Measurements from ENCODE around the gene DAPL1.

DAPL1 gene

DNA sequence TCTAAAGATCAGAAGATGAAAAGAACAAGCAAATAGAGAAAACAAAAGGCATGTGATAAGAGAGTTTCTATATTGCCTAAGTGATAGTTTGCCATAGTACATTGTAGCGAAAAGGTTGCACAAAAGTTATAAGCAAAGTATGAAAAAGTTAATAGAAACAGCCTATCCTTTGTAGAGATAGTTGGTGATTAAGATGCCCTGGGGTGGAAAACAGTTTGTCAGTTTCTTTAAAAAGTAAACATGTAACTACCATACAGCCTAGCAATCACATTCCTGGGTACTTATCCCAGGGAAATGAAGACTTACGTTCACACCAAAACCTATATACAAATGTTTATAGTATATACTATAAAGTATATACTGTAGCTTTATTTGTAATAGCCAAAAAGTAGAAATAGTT is 16.9 kb upstream of the DAPL1 start:
- DNase-seq, result no peak

DNA sequence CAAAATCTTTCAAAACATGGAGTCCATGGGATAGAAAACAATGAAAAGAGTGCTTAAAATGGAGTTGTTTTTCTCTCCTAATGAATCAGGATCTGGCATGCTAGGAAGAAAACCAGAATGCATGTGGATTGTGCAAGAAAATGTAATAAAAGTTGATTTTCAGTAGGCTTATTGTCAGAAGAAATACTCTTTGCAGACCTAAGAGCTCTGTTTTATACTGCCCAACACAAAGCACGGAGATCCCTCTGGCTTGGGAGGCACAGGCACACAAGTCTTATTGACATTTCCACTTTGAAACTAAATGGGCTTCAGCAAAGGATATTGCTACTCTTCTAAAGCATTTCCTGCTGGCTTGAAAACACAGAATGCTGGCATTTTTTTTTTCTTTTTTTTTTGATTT is 15.5 kb upstream of the DAPL1 start:
- no peak for DNase-seq

DNA sequence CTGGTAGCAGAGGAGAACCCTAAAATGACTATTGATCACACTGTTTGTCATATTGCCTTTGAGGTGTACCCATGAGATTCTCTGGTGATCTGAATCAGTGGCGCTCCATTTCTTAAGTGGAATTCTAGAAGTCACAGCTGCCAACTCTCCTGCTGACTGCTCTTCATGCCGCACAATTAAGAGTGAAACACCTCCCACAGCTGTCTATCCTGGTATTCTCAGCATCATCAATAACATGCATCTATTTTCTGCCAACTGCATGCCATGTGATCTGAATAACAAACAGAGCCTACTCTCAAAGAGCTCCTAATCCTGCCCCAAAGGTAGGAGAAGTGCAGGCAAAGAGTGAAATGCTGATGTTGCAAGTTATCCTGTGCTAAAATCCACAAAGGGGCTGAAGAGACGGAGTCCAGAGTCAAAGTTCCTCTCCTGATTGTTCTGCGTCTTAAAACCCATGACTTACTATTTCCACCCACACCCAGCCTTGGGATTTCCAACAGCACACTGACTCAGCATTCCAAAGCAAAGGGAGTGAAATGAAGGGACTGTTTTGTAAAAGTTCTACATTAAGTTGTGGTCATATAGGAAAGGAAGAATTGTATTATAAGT is 13.7 kb upstream of the DAPL1 start:
- no peak for DNase-seq

DNA sequence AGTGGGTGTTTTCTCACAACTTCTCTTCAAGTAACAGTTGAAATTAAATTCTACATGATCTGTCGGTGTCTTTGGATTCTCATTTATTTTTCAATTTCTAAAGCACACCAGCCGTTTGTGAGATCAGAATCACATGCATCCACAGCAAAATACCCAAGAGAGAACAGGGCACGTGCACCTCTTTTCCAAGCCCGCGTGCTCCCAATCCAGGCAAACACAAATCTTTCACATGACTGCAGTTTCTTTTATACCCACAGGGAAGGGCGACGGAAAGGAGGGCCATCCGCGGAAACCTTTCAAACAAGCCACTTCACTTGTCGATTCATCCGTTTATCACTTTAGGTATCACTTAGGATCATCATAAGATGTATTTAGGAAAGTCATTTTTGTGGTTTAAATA is 13.0 kb upstream of the DAPL1 start:
- no peak for DNase-seq

DNA sequence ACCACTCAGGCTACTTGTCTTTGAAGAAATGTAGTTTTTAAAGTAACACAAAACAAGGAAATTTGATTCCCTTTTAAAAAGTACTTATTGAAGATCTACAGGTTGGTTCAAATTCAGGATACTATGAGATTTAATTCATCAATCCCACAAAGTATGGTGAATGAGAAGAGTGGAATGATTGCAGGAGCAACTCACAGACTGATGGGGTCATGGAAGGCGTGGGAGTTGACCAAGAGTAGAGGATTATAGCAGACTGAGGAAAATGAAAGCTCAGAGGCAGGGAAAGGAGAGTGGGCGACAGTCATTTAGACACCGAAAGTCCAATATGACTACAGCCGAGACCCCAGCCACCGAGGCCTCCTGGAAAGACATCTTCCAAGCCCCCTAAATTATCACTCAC is 12.5 kb upstream of the DAPL1 start:
- DNase-seq, result no peak

DNA sequence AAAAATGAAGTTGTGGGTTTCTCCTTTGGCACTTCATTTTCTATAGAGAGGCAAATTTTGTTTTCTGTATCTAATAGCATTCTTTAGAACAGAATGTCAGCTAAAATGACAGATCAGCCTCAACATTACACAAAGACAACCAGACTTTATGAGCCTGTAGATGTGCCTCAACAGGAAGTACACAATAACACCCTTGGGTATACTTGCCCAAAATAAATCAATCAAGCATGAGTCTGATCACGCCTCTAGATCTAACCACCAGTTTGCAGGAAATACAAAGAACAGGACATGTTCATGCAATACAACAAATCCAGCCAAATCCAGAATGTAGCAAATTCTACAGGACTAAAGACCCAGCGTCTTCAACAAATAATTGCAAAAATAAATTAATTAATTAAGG is 11.2 kb upstream of the DAPL1 start:
- no peak for DNase-seq

DNA sequence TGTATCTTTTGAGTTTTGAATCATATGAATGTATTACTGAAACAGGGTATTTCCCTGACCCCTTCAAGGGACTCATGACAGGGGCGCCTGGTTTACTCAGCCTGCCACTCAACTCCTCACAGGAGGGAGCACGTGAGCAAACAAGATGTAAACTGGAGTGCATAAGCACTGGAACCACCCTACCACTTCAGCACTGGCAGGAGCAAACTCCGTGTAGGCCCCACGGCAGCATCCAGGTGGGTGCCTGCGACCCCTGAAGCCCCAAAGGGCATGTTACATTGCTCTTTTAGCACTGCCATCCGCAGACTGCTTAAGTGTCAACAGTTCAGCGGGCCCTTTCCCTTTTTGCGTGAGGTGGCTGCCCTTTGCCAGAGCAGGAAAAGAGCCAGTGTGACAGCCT is 8.2 kb upstream of the DAPL1 start:
- DNase-seq, result no peak

DNA sequence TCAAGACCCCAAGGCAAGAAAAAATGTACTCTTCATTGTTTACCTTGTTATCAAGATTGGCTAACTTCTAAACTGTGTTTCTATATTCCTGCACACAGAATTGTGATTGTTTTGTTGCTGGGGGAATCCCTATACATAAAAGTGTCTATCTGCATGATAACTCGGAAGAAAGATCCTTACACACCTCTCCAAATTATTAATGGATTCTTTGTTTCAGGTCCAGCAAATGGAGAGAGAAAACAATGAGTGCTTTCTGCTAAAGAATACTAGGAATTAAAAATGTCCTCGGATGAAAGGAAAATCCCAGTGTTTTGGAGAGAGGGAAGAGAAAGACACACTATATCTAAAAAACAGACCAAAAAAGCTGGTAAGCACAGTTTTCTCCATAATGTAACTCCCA is 6.2 kb upstream of the DAPL1 start:
- DNase-seq, result no peak

DNA sequence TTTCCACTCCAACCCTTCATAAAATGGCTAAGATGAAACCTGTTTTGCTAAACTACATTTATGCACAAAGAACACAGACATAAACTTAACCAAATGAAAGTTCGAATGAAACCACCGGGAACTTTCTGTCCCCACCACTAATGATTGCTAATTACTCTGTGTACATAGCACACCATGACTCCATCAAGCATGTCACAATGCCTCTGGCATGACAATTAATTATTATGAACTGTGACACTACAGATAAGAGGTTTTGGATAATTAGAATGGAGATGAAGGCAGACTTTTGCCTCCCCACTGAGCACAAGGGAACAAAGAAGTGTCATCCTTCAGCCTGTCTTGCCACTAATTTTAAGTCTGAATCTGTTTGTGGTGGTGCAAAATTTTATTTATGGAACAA is 1.5 kb downstream of the DAPL1 start:
- no peak for DNase-seq

DNA sequence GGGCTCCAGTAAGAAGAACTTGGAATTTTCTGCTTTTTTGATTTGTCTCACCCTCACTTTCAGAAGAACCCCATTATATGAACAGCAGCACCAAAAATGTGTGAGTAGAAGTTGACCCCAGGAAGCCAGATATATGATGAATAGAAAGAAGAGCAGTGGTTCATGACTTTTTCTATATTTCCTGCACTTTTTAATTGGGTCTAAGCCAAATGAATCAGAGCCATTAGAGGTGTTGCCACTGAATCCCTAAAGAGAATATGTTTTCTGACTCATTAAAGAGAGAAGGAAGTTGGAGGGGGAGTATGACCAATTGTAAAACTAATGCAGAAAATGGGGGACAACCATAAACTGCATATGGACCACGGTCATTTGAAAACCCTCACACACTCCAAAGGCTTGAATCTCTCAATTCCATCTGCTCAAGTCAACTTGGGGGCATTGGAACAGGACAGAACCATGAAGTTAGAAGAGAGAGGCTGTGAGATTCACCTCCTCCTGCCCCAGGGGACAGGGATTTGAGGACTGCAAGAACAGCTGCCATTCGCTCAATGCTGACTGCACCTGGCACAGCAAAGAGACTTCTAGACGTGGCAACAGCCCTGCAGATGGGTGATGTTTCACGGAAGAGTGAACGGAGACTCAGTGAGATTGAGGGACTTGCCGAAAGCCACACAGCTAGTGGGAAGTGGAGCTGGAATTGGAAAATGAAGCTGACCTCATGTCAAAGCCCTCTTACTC is 3.0 kb downstream of the DAPL1 start:
- no peak for DNase-seq

DNA sequence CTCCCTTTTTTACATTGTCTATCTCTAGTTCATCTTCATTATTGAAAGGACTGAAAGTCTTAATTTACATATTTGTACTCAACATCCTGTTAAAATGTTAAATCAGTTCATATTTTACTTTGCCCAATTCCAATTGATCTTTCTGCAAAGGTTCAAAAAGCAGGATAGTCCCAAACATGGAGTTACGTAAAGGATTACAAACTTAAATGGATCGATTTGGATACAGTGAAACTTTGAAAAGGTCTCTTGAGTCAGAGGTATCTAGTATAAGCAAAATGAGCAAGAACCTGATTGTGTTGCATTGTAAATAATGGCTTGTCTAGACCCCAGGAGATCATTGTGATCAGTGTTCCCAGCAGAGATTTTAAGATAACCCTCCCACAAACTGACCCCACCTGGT is 4.1 kb downstream of the DAPL1 start:
- DNase-seq, result no peak

DNA sequence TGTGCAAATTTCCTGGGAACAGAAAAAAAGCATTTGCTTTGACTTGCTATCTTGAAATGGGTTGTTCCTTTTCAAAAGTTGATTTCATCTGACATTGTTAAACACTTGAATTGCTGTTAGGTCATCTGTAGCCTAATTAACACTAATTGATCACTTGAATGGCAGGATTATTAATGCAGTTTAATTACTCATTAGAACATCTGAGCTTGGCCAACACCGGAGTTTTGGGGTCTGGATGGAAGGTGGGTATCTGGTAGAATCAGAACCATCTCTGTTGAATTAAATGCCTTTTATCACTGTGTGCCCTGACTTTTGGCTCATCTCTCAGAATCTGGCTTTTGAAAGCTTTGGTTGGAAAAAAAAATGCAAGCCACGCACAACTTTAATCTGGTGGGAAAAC is 8.4 kb downstream of the DAPL1 start:
- DNase-seq, result no peak

DNA sequence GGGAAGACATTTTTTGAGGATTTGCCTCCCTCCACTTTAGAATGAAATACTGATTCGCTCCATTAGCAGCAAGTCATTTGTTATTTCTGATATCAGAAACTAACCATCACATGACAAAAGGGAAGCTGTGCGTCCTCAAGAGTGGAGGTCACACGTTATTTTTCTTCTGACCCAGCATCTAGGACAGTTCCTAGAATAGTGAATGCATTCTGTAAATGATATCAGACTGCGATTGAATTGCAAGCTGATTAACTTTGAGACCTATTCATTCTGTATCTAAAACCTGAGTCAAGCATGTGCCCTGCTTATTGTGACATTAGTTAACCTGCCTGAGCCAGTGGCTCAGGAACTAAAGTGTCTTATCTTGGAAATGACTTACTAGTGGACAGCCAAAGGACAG is 10.1 kb downstream of the DAPL1 start:
- DNase-seq, result no peak

DNA sequence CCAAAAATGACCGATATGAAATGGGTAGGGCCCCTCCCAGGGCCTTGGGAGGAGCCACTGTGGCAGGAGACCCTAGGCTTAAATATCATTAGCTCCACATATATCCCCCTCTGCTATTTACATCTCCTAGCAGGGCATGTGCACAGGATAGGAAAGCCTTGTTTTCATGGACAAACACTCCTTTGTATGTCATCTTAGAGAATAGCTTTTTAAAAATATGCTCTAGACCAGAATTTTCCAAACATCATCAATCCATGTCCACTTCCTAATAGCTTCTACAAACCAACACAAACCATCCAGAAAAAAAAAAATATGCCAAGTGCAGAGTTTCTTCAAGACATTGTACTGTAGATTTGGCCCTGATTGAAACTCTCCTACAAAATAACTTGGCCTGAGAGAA is 10.8 kb downstream of the DAPL1 start:
- DNase-seq, result no peak

DNA sequence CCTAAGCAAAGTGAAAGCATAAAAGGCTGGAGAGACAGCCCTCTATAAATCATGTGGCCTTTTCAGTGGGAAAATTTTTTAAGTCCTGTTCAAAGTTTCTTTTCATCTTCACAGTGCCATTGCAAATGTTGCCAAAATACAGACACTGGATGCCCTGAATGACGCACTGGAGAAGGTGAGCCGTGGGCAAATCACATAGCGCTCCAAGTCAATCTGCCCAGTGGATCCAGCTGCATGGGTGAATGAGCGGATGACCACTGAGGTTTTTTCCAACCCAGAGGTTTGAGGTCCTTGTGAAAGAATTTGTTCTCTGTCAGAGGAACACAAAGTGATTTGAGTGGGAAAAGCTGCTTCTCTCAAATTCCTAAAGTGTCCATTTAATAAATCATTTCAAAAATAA is 11.8 kb downstream of the DAPL1 start:
- no peak for DNase-seq

DNA sequence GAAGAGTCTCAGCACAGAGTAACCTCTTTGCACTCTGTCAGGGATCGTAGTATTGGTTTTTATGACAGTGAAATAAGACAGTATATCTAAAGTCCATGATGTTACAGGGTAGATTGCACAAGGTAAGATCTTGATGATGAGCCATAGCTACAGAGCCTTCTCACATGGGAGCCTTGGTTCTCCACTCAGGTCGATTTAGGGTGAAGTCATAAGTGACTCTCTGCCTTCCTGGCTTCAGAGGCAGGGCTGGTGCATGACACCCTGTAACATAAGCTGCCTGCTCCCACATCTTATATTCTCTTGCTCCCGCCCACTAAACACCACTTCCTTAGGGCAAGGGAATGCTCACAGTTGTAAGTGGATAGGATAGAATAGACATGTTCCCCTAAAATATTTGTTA is 13.3 kb downstream of the DAPL1 start:
- DNase-seq, result no peak

DNA sequence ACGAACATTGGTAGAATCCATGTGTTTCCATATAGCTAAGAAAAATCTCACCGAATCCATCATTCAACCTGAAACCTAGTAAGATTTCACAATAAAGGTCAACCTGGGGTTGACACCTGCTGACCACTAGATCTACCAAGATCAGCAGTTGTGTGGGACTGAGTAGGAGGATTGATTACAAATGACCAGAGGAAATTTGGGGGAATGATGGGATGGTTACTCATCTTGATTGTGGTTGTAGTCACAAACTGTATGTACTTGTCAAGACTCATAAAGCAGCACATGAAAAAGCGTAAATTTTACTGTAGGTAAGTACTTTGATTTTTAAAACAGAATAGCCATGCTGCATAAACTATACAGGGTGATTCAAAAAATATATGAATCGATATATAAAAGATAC is 14.7 kb downstream of the DAPL1 start:
- DNase-seq, result no peak

DNA sequence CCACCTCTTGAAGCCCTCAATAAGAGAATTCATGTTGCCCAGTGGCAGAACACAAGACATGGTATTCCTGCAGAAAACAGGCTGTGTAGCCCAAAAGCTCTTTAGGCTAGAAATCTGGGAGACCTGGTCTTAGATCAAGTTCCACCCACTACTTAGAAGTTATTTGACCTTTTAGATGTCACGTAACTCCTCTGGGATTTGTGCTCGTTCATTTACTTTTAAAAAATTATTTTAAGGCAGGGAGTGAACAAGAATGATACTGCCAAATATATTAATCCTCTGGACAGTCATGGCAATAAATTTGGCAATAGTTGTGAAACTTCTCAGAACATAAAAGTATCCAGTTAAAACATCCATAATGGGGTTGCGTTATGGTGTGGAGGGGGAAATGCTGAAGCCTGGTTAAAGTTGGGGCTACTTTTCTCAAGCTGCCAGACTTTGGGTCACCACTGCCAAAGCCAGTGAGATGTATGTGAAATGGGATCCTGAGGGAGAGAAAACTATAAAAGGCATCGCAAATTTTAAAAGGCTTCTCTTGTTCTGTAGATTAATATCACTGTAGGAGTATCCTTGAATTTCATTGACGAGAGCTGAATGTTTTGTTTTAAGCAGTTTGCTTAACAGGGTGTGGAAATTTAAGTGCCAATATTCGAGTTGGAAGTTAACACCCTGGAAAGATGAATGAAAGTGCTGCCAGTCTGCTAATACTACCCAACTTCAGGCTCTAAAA is 15.8 kb downstream of the DAPL1 start:
- DNase-seq, result no peak

DNA sequence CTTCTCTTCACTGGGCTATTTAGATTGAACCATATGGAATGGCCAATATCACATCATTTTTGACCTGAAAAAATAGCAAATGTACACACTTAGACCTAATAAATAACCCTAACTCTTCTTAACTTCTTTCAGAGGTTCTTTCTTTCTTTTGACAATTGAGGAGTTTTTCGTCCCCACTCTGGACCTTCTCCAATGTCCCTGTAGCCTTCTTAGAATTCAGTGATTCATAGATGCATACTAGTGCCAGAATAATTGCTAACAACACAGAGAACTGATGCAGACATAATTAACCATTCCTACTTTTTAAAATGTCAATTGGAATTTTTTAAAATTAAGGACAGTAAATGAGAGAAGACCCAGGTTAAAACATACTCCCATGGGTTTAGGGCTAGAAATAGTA is 20.0 kb downstream of the DAPL1 start:
- DNase-seq, result no peak

DNA sequence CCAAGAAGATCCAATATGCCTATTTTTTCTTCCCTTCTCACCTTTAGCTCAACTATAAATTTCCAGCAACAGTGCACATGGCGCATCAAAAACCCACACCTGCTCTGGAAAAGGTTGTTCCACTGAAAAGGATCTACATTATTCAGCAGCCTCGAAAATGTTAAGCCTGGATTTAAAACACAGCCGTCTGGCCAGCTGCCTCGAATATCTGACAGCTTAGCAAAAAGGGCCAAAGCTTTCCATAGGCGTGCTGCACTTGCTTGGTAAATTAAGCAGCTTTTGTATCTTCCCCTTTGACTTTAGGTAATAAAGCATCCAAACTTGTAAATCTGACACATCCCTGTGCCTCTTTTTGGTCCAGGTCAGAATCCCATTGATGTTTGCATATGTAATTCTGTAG is 20.5 kb downstream of the DAPL1 start:
- DNase-seq, result no peak

DNA sequence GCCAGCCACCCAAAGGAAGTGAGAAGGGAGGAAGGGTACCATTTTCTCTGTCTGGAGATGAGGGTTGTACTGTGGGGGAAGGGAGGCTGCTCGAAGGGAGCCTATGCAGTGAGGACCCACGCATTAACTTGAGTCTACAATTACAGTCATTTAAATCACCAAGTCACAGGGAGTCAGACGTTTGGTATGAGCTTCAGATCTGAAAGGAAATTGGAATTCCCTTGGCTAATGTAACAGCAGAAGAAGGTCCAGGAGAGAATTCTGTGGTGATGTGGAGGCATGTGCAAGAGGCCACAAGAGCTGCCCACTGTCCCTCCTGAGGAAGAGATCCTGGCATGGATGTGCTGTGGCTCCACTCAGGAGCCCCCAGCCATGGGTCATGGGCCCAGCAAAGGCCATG is 22.5 kb downstream of the DAPL1 start:
- no peak for DNase-seq

DNA sequence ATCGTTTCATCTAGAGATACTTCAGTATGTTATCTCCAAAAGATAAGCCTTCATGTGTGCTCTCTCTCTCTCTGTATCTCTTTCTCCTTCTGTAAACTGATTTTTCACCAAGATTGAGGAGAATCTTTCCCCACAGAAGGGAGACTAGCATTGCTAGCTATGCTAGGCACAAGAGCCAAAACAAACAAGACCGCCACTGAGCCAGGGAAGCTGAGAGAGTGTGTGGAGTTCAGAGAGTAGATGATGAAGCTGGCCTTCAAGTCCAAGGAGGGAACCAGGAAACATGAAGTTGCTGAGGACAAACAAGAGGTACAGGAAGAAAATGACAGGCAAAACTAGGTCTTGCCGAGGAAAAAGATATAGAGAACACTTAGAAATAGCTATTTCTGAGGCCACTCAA is 23.4 kb downstream of the DAPL1 start:
- DNase-seq, result no peak

DNA sequence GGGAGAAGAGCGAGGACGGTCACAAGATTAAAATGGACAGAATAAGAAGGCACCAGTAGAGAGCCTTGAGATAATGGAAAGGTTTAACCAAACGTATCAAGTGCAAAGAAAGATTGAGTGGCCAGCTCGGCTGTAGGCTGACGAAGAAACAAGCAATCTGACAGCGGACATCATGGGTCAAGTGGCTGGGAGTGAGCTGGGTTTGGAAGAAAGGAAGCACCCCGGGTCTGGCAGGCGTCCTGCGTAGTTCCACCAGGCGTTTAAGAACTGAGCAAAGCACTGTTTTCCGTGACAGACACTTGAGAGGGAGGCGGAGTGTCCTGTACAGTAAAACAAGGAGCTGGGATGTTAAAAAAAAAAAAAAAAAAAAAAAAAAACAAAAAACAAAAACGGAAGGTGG is 27.1 kb downstream of the DAPL1 start:
- DNase-seq, result no peak

DNA sequence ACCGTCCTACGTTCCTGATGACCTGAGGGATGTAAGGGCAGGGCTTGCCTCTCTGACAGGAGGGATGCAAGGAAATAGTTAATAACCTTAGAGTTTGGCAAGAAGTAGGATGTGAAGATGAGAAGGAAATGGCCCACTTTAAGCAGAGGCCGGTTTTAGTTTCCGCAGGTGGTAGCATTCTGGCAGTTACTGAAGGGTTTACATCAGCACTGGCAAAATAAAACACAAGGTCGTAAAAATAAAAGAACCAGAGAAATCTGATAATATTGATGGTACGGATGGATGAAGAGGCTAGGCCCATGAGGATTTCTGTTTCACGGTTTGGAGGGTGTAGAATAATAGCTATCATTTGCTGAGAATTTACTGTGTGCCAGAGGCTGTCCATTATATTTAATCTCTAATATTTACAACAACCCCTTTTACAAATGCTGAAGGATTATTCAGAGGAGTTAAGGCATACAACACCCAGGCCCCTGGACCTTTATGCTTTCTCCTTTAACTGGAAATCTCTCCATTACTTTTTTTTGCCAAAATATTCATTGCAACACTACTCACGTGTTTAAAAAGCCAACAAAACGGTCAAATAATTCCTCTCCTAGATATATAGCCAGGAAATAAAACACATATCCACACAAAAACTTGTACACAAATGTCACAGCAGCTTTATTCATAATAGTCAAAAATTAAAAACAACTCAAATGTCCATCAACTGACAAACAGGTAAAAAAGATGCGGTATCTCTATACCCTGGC is 28.5 kb downstream of the DAPL1 start:
- no peak for DNase-seq

Data from NCI-H1930 (cell line).